TTC549 (cell line): ENCODE measurements around the gene MBNL2.

Experiments used
- FAIRE-seq: peaks from 2 replicates; lab custom pipeline; 2012; peaks lifted over from hg19 to GRCh38; lab: Jason Lieb, UNC

Gene MBNL2

DNA sequence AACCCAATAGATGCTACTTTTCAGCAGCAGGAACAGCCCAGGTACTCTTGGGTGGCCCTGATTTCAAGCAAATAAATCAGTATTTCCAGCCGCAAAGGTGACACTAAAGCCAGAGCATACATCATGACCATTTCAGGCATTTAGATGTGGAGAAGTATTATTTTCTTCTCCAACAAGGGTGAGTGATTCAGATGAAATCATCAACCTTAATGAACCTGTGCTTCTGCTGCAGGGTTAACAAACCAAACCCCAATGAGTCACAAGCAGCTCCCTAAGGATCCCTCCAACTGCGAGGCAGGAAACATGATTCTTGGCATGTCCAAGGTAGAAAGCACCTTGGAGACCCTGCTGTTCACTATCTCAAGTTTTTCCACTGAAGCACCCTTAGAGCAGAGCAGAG is 32.7 kb downstream of the MBNL2 start:
- no peak for FAIRE-seq

DNA sequence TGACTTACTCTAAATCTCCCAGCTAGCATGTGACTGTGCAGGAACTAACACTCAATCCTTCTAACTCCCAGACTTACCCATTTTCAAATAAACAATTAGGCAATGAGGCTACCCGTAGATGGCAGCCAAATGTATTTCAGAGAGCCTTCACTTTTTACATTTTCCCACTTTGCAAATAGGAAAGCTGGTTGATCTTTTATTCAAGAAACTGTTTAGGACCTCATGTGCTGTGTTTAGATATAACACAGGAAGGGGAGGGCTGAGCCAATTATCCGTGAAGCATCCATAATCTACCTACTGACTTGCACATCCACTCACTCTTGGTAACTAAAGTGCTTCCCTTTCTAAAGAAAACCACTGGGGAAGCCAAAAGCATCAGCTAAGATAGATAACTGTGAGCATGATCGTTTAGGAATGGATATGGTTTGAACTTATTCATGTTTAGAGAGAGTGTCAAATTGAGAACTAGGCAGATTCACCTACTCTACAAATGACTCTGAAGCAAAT is 33.4 kb downstream of the MBNL2 start:
- no peak for FAIRE-seq

DNA sequence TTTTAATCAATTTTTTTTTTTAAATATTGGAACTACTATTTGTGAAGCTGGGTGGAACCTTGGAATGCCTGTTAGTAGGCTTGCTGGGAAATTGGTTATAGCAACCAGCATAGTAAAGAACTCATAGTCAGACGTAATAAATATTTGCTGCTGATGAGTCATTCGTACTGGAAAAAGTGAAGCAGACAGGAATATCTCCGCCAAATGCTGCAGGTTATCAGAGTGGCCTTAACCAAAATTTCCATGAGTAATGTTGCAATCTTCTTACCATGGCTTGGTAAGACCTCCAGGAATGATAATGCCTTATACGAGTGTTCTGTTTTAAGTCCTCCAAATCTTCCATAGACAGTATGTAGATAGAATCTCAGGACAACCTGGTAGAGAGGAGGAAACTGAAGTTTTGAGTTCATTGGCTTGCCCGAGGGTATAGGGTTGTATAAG is 34.2 kb downstream of the MBNL2 start:
- FAIRE-seq: no peak

- no peak for FAIRE-seq
Observed at GRCh38 chr13:97257228-97257755, 35.2 kb downstream of the MBNL2 start.

GRCh38 chr13:97257800-97258799 is 36.0 kb downstream of the MBNL2 start:
- FAIRE-seq: no peak

GRCh38 chr13:97258801-97259200 is 36.7 kb downstream of the MBNL2 start:
- FAIRE-seq: no peak

GRCh38 chr13:97259410-97259797 is 37.3 kb downstream of the MBNL2 start:
- FAIRE-seq: no peak

DNA sequence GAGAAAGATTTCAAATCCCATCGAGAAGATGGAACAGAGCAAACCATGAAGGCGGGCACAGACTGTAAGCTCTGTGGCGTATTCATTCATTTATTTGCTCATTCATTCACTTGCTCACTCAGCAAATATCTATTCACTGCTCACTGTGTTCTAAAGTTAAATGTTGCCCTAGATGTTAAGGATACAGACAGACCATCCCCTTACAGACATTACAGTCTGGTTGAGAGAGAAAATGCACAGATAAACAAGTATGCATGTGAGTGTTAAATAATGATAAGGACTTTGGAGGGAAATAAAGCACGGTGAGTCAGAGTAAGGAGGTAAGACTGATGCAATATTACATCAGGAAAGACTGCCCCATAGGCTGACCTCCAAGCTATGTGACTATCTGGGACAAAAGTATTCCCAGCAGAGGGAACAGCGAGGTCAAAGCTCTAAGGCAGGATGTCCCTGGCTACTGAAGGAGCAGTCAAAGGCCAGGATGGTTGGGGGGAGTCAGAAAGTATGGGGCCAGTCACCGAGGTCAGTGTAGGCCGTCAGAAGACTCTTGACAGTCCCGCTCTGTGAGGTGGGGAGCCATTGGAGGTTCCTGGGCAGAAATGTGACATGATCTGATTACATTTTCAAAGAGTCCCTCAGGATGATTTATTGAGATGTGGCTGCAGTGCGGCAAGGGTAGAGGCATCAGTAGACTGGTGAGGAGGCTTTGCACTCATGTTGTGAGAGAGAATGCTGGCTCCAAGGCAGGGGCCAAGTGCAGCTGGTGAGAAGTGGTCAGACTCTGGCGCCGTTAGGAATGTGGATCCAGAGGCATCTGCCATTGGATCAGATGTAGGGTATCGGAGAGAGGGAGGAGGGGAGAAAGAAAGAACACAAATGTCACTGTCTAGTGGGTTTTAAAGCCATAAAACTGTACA is 37.9 kb downstream of the MBNL2 start:
- no peak for FAIRE-seq

DNA sequence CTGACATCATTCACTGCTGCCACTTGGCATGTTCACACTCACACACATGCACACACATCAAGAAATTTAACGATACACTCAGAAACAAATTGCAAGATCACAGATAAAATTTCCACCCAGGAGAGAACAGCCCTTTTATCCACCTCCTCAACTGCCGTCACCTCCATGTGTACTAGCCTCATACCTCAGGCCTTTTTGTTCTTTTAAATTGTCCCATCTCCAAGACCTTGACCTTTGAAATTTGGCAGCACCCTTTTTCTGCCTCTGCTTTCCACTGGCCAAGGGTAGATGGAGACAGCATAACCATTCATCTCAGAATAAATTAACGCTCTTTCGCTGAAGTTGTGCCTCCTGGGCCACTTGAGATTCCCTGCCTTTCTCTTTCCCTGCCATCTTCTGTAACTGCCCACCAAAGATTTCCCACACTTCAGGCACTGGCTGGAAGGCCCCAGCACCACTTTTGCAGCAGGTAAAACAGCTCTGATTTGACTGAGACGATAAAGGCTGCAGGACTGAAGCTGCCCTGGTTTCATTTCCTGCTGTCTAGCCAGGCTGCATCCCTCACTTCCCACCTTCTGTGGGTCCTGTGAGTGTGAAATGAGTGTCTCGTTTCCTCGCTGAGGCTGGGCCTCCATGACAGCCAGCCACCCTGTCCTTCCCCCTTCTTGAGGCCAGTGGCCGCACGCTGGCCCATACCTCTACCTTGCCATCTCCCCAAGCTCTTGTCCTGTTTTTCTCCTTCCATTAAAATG is 39.3 kb downstream of the MBNL2 start:
- no peak for FAIRE-seq

DNA sequence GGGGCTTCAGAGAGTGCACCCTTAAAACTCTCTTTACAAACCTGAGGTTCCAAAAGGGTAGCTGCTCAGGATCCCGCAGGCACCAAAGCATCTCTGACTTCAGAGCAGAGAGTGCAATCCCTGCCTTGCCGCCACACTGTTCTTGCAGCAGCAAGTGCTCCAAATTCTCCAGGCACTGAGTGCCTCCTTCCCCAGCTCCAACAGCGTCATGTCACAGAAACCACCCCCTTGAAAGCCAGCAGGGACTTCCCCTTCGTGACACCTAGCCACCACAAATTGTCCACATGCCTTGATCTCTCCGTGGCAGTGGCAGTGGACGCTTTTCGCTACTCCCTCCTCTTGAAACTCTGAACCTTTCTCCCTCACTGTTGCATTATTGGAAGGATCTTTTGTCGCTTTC is 39.9 kb downstream of the MBNL2 start:
- FAIRE-seq: no peak

GRCh38 chr13:97263160-97263559 is 41.0 kb downstream of the MBNL2 start:
- FAIRE-seq: no peak

GRCh38 chr13:97264663-97265062 is 42.5 kb downstream of the MBNL2 start:
- no peak for FAIRE-seq

DNA sequence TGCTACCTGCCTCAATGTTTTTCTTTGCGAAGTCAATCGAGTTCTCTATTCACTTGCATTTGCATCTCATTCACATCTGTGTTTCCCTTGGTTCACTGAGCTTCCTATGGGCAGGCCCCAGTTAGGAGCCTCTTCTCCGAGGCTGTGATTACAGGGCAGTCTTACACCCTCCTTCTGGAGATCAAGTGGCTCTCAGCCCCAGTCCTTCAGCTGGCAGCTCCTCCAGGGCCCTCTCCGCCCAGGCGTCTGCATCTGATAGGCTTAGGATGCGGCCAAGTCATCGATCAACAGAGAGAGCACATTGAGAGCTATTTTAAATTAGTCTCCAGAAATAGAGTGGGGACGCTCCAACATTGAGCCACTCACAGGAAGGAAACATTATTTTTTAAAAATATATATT is 44.2 kb downstream of the MBNL2 start:
- no peak for FAIRE-seq

GRCh38 chr13:97266772-97267417 is 44.8 kb downstream of the MBNL2 start:
- no peak for FAIRE-seq

GRCh38 chr13:97267418-97268059 is 45.4 kb downstream of the MBNL2 start:
- no peak for FAIRE-seq

- FAIRE-seq: no peak
Observed at GRCh38 chr13:97268772-97269171, 46.6 kb downstream of the MBNL2 start.

GRCh38 chr13:97269603-97270002 is 47.5 kb downstream of the MBNL2 start:
- FAIRE-seq: no peak

GRCh38 chr13:97272526-97272925 is 50.4 kb downstream of the MBNL2 start:
- no peak for FAIRE-seq

DNA sequence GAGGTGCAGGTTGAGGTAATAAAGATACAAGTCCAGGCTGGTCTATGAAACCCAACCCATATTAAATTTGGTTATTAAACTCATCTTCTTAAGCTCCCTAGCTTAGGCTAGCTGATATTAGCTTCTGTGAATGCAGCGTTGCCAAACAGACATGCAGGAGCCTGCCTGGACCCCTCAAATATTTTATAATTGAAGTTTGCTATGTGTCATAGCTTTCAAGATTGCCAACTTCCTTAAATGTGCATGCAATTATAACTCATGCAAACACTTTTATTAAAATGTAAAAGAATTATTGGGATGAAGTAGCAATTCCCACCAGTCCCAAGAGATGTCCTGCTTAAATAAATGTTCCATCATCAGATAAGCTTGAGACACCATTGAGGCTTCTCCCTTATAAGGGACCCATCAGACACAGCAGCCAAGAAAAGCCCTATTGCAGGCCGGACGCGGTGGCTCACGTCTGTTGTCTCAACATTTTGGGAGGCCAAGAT is 51.3 kb downstream of the MBNL2 start:
- no peak for FAIRE-seq

GRCh38 chr13:97274829-97275649 is 52.9 kb downstream of the MBNL2 start:
- FAIRE-seq: no peak
